ENCODE results near the gene RNASEH2B.

DNA sequence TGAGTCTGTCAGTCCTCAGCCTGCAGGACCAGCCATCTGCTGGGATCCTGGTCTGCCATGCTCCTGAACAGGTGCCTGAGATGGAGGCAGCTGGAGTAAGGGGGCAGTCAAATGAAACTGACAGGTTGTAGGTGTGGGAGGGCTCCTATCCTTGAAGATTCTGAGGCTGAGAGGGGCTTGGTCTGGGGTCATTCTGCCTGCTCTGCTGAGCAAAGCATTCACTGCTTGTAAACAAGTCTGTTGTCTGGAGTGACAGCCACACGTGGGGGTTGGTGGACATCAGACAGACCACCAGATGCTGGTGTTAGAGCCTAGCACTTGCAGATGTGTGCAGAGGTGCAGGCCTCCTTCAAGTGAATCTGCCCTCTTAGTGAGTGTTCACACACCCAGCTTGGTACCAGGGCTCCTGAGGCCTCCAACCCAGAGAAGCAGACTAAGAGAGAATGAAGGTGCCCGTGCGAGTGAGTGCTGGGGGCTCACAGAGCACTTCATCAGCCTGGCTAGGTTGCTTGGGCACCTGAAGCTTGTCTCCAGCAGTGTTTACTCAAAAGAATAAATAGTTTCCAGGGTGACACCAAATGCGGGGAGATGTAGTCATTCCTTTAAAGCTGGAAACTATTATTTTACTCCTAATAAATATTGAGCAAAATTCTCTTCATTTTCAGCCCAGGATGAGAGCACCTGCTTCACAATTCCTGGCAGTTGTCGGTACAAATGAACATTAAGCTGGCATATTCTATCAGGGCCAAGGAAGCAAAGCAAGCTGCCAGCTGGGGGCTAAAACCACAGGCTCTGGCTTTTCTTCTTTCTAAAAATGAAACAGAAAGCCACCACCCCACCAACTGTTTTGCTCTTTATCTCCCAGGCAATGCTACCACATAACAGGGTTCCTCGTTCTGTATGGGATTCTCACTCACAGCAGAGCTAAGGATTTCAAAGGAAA, 82.3 kb downstream of the RNASEH2B start:
- TF ChIP-seq, protein P1, sequence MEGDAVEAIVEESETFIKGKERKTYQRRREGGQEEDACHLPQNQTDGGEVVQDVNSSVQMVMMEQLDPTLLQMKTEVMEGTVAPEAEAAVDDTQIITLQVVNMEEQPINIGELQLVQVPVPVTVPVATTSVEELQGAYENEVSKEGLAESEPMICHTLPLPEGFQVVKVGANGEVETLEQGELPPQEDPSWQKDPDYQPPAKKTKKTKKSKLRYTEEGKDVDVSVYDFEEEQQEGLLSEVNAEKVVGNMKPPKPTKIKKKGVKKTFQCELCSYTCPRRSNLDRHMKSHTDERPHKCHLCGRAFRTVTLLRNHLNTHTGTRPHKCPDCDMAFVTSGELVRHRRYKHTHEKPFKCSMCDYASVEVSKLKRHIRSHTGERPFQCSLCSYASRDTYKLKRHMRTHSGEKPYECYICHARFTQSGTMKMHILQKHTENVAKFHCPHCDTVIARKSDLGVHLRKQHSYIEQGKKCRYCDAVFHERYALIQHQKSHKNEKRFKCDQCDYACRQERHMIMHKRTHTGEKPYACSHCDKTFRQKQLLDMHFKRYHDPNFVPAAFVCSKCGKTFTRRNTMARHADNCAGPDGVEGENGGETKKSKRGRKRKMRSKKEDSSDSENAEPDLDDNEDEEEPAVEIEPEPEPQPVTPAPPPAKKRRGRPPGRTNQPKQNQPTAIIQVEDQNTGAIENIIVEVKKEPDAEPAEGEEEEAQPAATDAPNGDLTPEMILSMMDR (conservative IDR thresholded peaks at IDR 0.05; ENCODE audit: low read length): no peak
- no peak for TF ChIP-seq EZH2phosphoT487 (IDR thresholded peaks at IDR 0.05; ENCODE audit: borderline replicate concordance, low read depth, low read length)
